Heart left ventricle (tissue), 16 donors: ENCODE results near the gene SEMA3E. TPM values are rescaled to one million over a fixed set of nuclear protein-coding genes. Genes with fewer than 3 reads are reported as not detected.

Source experiments
- ATAC-seq, 4 donors: fragments of 200-7000 bp; cut with Tn5 transposase; one replicate each; pipeline ENCODE4 v1.9.1; 2020 to 2022; ENCODE audit warnings: moderate library complexity in 4 of 4, mild to moderate bottlenecking in 3 of 4, moderate number of reproducible peaks in 1 of 4
- DNase-seq, 5 donors: peaks; one replicate each; pipeline ENCODE4 v3.0.0-alpha.2; 2020
- H3K27ac ChIP-seq, 12 donors: fragments of 200-600 bp; sonication (generic) in 4 of 12; one replicate each; pipeline versions ENCODE4 v1.5.0 to v1.8.0; 2016 to 2022; ENCODE audit warnings: mild to moderate bottlenecking in 2 of 12
- H3K27me3 ChIP-seq, 9 donors: fragments of 200-600 bp; sonication (generic) in 2 of 9; one replicate each; pipeline versions ENCODE4 v1.5.1 to v1.8.0; 2016 to 2022; ENCODE audit warnings: mild to moderate bottlenecking in 3 of 9
- H3K36me3 ChIP-seq, 9 donors: fragments of 200-600 bp; sonication (generic) in 2 of 9; one replicate each; pipeline versions ENCODE4 v1.5.0 to v1.8.0; 2018 to 2022; ENCODE audit warnings: mild to moderate bottlenecking in 2 of 9
- H3K4me1 ChIP-seq, 12 donors: fragments of 200-600 bp; sonication (generic) in 4 of 12; one replicate each; pipeline versions ENCODE4 v1.5.0 to v1.8.0; 2016 to 2022; ENCODE audit warnings: mild to moderate bottlenecking in 3 of 12
- H3K4me3 ChIP-seq, 12 donors: fragments of 200-600 bp; sonication (generic) in 4 of 12; one replicate each; pipeline versions ENCODE4 v1.5.0 to v1.8.0; 2017 to 2022; ENCODE audit warnings: mild to moderate bottlenecking in 9 of 12, moderate library complexity in 4 of 12
- H3K9me3 ChIP-seq, 12 donors: fragments of 200-600 bp; sonication (generic) in 4 of 12; one replicate each; pipeline versions ENCODE4 v1.5.0 to v1.8.0; 2016 to 2022; ENCODE audit warnings: mild to moderate bottlenecking in 1 of 12
- POLR2A ChIP-seq, 2 donors: fragments of 450-650 bp; IDR thresholded peaks; one replicate each; pipeline ENCODE4 v1.6.1; 2017; ENCODE audit warnings: antibody characterized with exemption in 2 of 2, mild to moderate bottlenecking in 2 of 2, moderate library complexity in 2 of 2
- WGBS, 4 donors: extraction: QIAGEN DNeasy Blood & Tissue Kit in 2 of 4; methylation state at CpG; one replicate each; pipeline versions ENCODE4 v1.1.5 to v1.1.7; 2013 to 2018; 5-methylcytosine and 5-hydroxymethylcytosine counted together
- intact Hi-C, 10 donors: fragments of 100-400 bp; cut with DNase I; formaldehyde crosslinking; loops; one replicate each; pipeline versions ENCODE4 v1.11.1 to v1.14.2; 2022
- polyA plus RNA-seq, 2 donors: library from polyadenylated mRNA; stranded (reverse); fragments of 200-250 nt; gene quantifications; one replicate each; pipeline ENCODE4 v1.2.3, GENCODE V29; 2013
- total RNA-seq, 9 donors: library from RNA; depleted of rRNA in 2 of 9; stranded (reverse); fragments of >200 nt in 2 of 9; fragmentation: NEBNext Ultra II Directional in 3 of 9; extraction: Animal tissue kit (Norgen Biotek cat#: 25700) in 3 of 9; gene quantifications; one replicate each; pipeline versions ENCODE4 v1.1.0 to v1.2.4, GENCODE V29; 2016 to 2023
- TF ChIP-seq, protein P1 (sequence below), 12 donors: fragments of 200-600 bp; sonication (generic) in 4 of 12; IDR thresholded peaks; one replicate each; pipeline versions ENCODE4 v1.5.0 to v1.8.0; 2018 to 2022; ENCODE audit warnings: antibody characterized with exemption in 12 of 12, mild to moderate bottlenecking in 5 of 12
- donor health status: ischemic (EF 13 %, LVEDD 7.1; RV severe dilation, severe dysfunction).
- donor health status: healthy with polysubstance abuse.
- donor health status: DM: no; HTN: yes; CAD: no.
- donor health status: DM: no; HTN: no; CAD: no.
- donor health status: ischemic (EF 25% LVEDD 6.9; RV normal size, moderate dysfunction).
- donor health status: ischemic (EF 25% LVEDD 5.7; RV mildly dilated, moderate dysfunction).
- donor health status: healthy.
- donor health status: DM: yes; HTN: yes; CAD: no.
- donor health status: ischemic (EF 35%, LVEDD 5.7; RV mildly dilated, moderate dysfunction).
- donor health status: nonischemic (EF 11% LVEDD 7.7; RV severe dilation, severe dysfunction).
- donor health status: DM: yes; HTN: yes; CAD: no.
- donor health status: PGD.
- donor health status: ischemic (EF 29% LVEDD 5.4; RV normal size, mild dysfunction).
- donor health status: nonischemic (EF 23%, LVEDD 6.1; RV moderate dilation, normal function).

SEMA3E gene
- total and polyA plus RNA-seq, 11 donors: 0.04 to 1.2 (median 0.17) TPM; not detected in 3

DNA sequence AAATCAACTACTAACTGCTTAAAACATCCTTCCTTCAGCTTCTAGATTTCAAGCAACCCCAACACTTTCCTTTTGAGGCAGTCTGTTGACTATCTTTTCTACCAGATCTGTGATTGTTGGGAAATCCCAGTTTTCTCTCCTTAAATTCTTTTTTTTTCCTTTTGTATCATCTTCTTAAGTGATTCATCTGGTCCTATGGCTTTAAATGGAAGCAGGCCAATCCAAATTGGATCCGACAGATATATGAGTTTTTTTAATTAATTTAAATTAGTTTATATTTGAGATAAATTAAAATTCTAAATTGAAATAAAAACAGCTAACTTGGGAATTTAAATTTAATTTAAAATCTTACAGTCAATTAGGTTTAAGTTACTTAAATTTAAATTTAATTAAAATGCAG is 335.0 kb downstream of the SEMA3E start:
- no peak for DNase-seq
- H3K4me3 ChIP-seq: no peak overlapping the region
- TF ChIP-seq, protein P1, sequence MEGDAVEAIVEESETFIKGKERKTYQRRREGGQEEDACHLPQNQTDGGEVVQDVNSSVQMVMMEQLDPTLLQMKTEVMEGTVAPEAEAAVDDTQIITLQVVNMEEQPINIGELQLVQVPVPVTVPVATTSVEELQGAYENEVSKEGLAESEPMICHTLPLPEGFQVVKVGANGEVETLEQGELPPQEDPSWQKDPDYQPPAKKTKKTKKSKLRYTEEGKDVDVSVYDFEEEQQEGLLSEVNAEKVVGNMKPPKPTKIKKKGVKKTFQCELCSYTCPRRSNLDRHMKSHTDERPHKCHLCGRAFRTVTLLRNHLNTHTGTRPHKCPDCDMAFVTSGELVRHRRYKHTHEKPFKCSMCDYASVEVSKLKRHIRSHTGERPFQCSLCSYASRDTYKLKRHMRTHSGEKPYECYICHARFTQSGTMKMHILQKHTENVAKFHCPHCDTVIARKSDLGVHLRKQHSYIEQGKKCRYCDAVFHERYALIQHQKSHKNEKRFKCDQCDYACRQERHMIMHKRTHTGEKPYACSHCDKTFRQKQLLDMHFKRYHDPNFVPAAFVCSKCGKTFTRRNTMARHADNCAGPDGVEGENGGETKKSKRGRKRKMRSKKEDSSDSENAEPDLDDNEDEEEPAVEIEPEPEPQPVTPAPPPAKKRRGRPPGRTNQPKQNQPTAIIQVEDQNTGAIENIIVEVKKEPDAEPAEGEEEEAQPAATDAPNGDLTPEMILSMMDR (IDR thresholded peaks at IDR 0.05): no peak
- TF ChIP-seq POLR2A (IDR thresholded peaks at IDR 0.05): no peak
- no peaks in the 10 kb centered on the region for H3K27me3 ChIP-seq
- no peaks in the 10 kb centered on the region for H3K9me3 ChIP-seq
- ATAC-seq: no peak
- intact Hi-C loops: no loop called here
- no peak overlapping the region for H3K27ac ChIP-seq
- H3K36me3 ChIP-seq: no peaks in the 10 kb centered on the region
- 85 to 92% (median 90%) methylated on average over 1 of the region's 1 CpG for WGBS, 4 donors
- no peaks in the 10 kb centered on the region for H3K4me1 ChIP-seq
